ENCODE results near the gene NFS1.
"Not testable (repeated sequence)": the region's sequence is repeated elsewhere in the genome, so short reads cannot be mapped to it uniquely, and the experiment has no call there.

The NFS1 gene

DNA sequence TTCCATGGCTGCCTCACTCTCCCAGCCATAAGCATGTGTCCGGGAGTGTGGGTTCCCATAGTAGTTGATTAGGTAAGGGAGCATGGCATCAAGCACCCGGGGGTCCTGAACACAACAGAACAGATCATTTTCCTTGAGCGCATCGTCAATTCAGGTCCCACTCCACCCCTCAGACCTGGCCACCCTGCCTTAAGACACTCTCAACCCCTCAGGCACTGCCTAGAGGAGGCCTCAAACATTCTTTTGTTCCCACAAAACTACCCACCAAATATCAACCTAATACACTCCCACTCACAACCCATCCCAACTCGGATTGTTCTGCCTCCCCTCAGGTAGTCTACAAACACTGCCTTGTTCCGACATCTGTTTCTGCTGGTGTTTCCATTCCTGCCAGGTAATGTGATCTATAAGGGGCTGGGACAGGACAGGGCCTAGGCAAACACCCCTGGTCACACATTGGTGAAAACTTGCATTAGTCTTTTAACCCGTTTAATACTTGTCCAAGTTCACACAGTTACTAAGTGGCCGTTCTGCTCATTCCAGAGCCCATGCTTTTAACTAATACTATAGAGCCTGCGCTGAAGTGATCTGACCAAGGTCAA lies 1.4 kb downstream of the NFS1 start:
- H3K4me1 ChIP-seq (ENCODE audit: control insufficient read depth, insufficient read depth, low read length, poor library complexity, severe bottlenecking), result no peaks in the 10 kb centered on the region
- peaks cover 21% of the 10 kb centered on the region for H3K36me3 ChIP-seq (ENCODE audit: control insufficient read depth, insufficient read depth, low read length)
- peak overlapping the region; percentile 87 for H3K4me3 ChIP-seq (ENCODE audit: extremely low read depth, insufficient read depth, low read length, poor library complexity, severe bottlenecking)
- 81 to 100% methylated on average over 5 to 8 of the region's 9 CpGs for WGBS, 2 experiments (ENCODE audit: insufficient coverage in 2 of 2)
- H3K9me3 ChIP-seq (ENCODE audit: control insufficient read depth, low read length), result no peaks in the 10 kb centered on the region
- no peak overlapping the region for H3K27ac ChIP-seq (ENCODE audit: low read depth, low read length, severe bottlenecking)

GRCh38 chr20:35695978-35696377 lies 3.2 kb downstream of the NFS1 start:
- Histone ChIP-seq H3K27ac (ENCODE audit: low read depth, low read length, severe bottlenecking) (no peak overlapping the region), H3K4me3 (ENCODE audit: extremely low read depth, insufficient read depth, low read length, poor library complexity, severe bottlenecking) (no peak overlapping the region), H3K9me3 (ENCODE audit: control insufficient read depth, low read length) (no peaks in the 10 kb centered on the region), H3K4me1 (ENCODE audit: control insufficient read depth, insufficient read depth, low read length, poor library complexity, severe bottlenecking) (no peaks in the 10 kb centered on the region), H3K36me3 (ENCODE audit: control insufficient read depth, insufficient read depth, low read length) (peaks cover 12% of the 10 kb centered on the region)
- 100% methylated on average over 2 of the region's 4 CpGs; no CpG with 5 or more reads in 1 of the 2 experiments for WGBS, 2 experiments (ENCODE audit: insufficient coverage in 2 of 2)

DNA sequence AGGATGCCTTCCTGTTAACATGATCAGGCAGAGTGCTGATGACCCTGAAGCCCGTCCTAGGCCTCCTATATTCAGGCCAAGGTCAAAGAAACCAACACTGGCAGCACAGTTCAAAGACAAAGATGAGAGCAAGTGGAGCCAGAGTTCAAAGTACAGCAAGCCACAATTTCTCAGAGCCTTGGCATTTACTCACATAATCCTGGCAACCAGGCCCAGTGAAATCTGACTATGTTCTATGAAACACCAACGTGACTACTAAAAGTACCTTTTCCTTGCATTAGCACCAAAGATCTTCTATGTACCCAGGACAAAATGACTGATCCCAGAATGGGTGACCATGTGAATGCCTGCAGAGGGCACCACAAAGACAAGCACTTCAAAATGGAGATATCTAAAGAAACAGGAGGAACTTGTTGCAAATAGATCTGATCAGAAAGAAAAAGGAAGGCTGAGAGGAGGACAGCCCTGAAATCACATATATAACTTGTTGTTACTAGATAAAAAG lies 3.9 kb downstream of the NFS1 start:
- 86 to 100% methylated on average over 1 to 2 of the region's 2 CpGs for WGBS, 2 experiments (ENCODE audit: insufficient coverage in 2 of 2)
- H3K27ac ChIP-seq (ENCODE audit: low read depth, low read length, severe bottlenecking), result no peak overlapping the region

DNA sequence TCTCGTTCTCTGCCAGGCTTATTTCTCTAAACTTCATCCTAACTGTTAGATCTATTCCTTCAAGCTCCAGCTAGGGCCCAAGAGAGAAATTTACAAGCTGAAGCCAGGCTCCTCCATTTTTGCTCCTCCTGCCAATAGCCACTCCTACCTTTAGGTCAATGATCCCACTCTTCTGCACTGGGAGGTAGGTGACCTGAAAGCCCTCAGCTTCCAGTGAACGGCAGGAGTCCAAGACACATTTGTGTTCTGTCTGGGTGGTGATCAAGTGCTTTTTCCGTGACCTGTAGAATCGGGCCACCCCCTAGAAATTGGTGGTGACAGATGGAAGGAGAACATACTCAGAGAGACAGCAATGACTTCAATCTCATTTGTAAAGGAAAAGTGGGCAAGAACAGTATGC lies 8.9 kb downstream of the NFS1 start:
- H3K9me3 ChIP-seq (ENCODE audit: control insufficient read depth, low read length), result peaks cover 9% of the 10 kb centered on the region
- no peaks in the 10 kb centered on the region for H3K4me1 ChIP-seq (ENCODE audit: control insufficient read depth, insufficient read depth, low read length, poor library complexity, severe bottlenecking)
- H3K36me3 ChIP-seq (ENCODE audit: control insufficient read depth, insufficient read depth, low read length), result peaks cover 42% of the 10 kb centered on the region
- no peak overlapping the region for H3K4me3 ChIP-seq (ENCODE audit: extremely low read depth, insufficient read depth, low read length, poor library complexity, severe bottlenecking)
- 92% methylated on average over 2 of the region's 4 CpGs; no CpG with 5 or more reads in 1 of the 2 experiments for WGBS, 2 experiments (ENCODE audit: insufficient coverage in 2 of 2)
- no peak overlapping the region for H3K27ac ChIP-seq (ENCODE audit: low read depth, low read length, severe bottlenecking)

More for the DNA sequence above, 3.9 kb downstream of the NFS1 start:
- H3K4me1 ChIP-seq (ENCODE audit: control insufficient read depth, insufficient read depth, low read length, poor library complexity, severe bottlenecking), result no peaks in the 10 kb centered on the region
- no peaks in the 10 kb centered on the region for H3K9me3 ChIP-seq (ENCODE audit: control insufficient read depth, low read length)
- H3K36me3 ChIP-seq (ENCODE audit: control insufficient read depth, insufficient read depth, low read length), result peaks cover 17% of the 10 kb centered on the region
- H3K4me3 ChIP-seq (ENCODE audit: extremely low read depth, insufficient read depth, low read length, poor library complexity, severe bottlenecking), result no peak overlapping the region

DNA sequence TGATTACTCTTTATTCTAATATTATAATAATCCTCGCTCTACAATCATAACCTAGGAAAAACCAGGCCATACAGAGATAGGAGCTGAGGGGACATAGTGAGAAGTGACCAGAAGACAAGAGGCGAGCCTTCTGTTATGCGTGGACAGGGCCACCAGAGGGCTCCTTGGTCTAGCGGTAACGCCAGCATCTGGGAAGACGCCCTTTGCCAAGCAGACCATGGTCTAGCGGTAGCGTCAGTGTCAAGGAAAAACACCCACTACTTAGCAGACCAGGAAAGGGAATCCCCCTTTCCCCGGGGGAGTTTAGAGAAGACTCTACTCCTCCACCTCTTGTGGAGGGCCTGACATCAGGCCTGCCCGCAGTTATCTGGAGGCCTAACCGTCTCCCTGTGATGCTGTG lies 12.3 kb downstream of the NFS1 start:
- H3K9me3 ChIP-seq (ENCODE audit: control insufficient read depth, low read length); H3K4me3 ChIP-seq (ENCODE audit: extremely low read depth, insufficient read depth, low read length, poor library complexity, severe bottlenecking); H3K27ac ChIP-seq (ENCODE audit: low read depth, low read length, severe bottlenecking); H3K4me1 ChIP-seq (ENCODE audit: control insufficient read depth, insufficient read depth, low read length, poor library complexity, severe bottlenecking): not testable (repeated sequence)
- WGBS, 2 experiments (ENCODE audit: insufficient coverage in 2 of 2), result 80 to 90% methylated on average over 6 to 7 of the region's 11 CpGs
- peaks cover 34% of the 10 kb centered on the region for H3K36me3 ChIP-seq (ENCODE audit: control insufficient read depth, insufficient read depth, low read length)

DNA sequence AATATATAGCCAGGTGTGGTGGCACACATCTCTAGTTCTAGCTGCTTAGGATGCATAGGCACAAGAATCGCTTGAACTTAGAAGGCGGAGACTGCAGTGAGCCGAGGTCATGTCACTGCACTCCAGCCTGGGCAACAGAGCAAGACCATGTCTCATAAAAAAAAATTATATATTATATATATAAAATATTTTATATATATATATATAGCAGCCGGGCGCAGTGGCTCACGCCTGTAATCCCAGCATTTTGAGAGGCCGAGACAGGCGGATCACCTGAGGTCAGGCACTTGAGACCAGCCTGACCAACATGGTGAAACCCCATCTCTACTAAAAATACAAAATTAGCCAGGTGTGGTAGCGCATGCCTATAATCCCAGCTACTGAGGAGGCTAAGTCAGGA lies 13.8 kb downstream of the NFS1 start:
- H3K4me3 ChIP-seq (ENCODE audit: extremely low read depth, insufficient read depth, low read length, poor library complexity, severe bottlenecking); H3K9me3 ChIP-seq (ENCODE audit: control insufficient read depth, low read length); H3K27ac ChIP-seq (ENCODE audit: low read depth, low read length, severe bottlenecking); H3K4me1 ChIP-seq (ENCODE audit: control insufficient read depth, insufficient read depth, low read length, poor library complexity, severe bottlenecking): not testable (repeated sequence)
- WGBS, 2 experiments (ENCODE audit: insufficient coverage in 2 of 2), result 90 to 94% methylated on average over 2 of the region's 9 CpGs
- peaks cover 32% of the 10 kb centered on the region for H3K36me3 ChIP-seq (ENCODE audit: control insufficient read depth, insufficient read depth, low read length)

DNA sequence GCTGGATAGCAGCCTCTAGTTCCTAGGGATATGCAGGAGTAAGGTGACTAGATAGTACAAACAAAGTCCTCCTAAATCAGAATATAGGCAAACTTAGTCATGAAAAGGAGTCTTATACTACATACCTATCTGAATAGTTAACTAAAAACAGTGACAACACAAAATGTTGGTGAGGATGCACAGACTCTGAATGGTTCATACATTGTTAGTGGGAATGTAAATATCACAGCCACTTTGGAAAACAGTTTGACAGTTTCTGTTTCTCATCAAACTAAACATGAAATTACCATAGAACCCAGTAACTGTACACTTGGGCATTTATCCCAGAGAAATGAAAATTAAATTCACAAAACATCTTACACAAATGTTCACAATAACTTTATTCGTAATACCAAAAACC lies 17.2 kb downstream of the NFS1 start:
- WGBS, 2 experiments (ENCODE audit: insufficient coverage in 2 of 2), result 94 to 100% methylated on average over 1 of the region's 1 CpG
- no peaks in the 10 kb centered on the region for H3K4me1 ChIP-seq (ENCODE audit: control insufficient read depth, insufficient read depth, low read length, poor library complexity, severe bottlenecking)
- H3K27ac ChIP-seq (ENCODE audit: low read depth, low read length, severe bottlenecking), result no peak overlapping the region
- peaks cover 4% of the 10 kb centered on the region for H3K36me3 ChIP-seq (ENCODE audit: control insufficient read depth, insufficient read depth, low read length)
- H3K4me3 ChIP-seq (ENCODE audit: extremely low read depth, insufficient read depth, low read length, poor library complexity, severe bottlenecking), result no peak overlapping the region
- H3K9me3 ChIP-seq (ENCODE audit: control insufficient read depth, low read length), result no peaks in the 10 kb centered on the region

- no peak overlapping the region for H3K27ac ChIP-seq (ENCODE audit: low read depth, low read length, severe bottlenecking)
- peaks cover 3% of the 10 kb centered on the region for H3K36me3 ChIP-seq (ENCODE audit: control insufficient read depth, insufficient read depth, low read length)
- no peak overlapping the region for H3K4me3 ChIP-seq (ENCODE audit: extremely low read depth, insufficient read depth, low read length, poor library complexity, severe bottlenecking)
- 84 to 91% methylated on average over 4 of the region's 4 CpGs for WGBS, 2 experiments (ENCODE audit: insufficient coverage in 2 of 2)
- no peaks in the 10 kb centered on the region for H3K9me3 ChIP-seq (ENCODE audit: control insufficient read depth, low read length)
- no peaks in the 10 kb centered on the region for H3K4me1 ChIP-seq (ENCODE audit: control insufficient read depth, insufficient read depth, low read length, poor library complexity, severe bottlenecking)
Observed at GRCh38 chr20:35680452-35681183, 18.5 kb downstream of the NFS1 start.

DNA sequence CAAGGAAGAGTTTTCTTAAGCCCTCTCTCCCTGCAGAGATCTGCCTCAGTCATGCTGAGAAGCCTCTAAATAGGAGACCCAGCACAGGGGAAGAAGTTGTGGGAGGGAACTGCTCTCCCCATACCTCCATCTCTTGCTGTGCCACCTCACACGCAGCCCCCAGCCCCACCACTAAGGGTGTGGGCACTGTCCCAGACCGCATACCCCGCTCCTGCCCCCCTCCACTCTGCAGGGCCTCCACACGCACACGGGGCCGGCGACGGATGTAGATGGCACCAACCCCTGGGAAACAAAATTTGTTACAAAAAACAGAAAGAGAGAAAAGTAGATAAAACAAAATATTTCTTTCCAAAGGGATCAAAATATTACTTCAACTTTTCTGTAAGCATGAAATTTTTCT lies 24.2 kb downstream of the NFS1 start:
- Histone ChIP-seq H3K27ac (ENCODE audit: low read depth, low read length, severe bottlenecking) (no peak overlapping the region), H3K36me3 (ENCODE audit: control insufficient read depth, insufficient read depth, low read length) (peaks cover 18% of the 10 kb centered on the region), H3K9me3 (ENCODE audit: control insufficient read depth, low read length) (no peaks in the 10 kb centered on the region), H3K4me1 (ENCODE audit: control insufficient read depth, insufficient read depth, low read length, poor library complexity, severe bottlenecking) (no peaks in the 10 kb centered on the region), H3K4me3 (ENCODE audit: extremely low read depth, insufficient read depth, low read length, poor library complexity, severe bottlenecking) (no peak overlapping the region)
- no CpG with 5 or more reads among the region's 8 CpGs for WGBS, 2 experiments (ENCODE audit: insufficient coverage in 2 of 2)

DNA sequence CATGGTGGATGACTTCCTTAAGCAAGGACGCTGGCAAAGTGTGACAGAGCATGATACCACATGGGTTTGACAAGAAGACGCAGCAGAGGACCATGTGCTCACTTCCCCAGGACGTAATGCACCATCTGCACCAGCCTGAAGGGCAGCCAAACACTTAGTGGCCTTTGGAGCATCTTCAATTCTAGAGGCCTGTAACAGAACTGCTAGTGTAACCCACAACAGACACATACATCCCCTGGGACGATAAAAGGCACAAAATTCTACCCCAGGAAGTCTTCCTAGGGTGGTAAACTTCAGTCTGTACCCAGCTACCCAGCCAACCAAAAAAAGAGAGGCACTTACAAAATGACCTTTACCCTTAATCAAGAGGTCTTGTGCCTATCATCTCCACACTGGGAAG lies 25.3 kb downstream of the NFS1 start:
- Histone ChIP-seq H3K4me1 (ENCODE audit: control insufficient read depth, insufficient read depth, low read length, poor library complexity, severe bottlenecking) (no peaks in the 10 kb centered on the region), H3K9me3 (ENCODE audit: control insufficient read depth, low read length) (no peaks in the 10 kb centered on the region), H3K27ac (ENCODE audit: low read depth, low read length, severe bottlenecking) (no peak overlapping the region), H3K4me3 (ENCODE audit: extremely low read depth, insufficient read depth, low read length, poor library complexity, severe bottlenecking) (no peak overlapping the region), H3K36me3 (ENCODE audit: control insufficient read depth, insufficient read depth, low read length) (peaks cover 28% of the 10 kb centered on the region)
- 88 to 89% methylated on average over 3 of the region's 4 CpGs for WGBS, 2 experiments (ENCODE audit: insufficient coverage in 2 of 2)

DNA sequence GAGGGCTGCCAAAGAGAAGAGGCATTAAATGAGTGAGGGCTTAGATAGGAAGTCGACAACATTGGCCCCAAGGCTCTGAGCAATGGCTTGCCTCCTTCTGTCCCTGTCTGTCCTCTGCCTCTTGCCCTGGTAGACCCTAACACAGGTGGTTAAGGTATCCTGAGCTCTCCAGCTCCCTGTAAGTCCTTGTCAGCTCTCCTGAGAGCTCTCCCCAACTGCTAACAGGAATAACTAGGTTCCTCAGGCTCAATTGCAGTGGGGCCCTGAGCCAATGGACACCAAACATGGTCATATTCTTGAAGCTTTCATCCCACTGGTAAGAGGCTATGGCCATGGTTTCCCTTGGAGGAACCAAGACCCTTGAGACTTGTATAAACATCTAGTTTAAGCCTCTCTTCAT lies 29.5 kb downstream of the NFS1 start:
- H3K9me3 ChIP-seq (ENCODE audit: control insufficient read depth, low read length), result no peaks in the 10 kb centered on the region
- peaks cover 35% of the 10 kb centered on the region for H3K36me3 ChIP-seq (ENCODE audit: control insufficient read depth, insufficient read depth, low read length)
- H3K4me1 ChIP-seq (ENCODE audit: control insufficient read depth, insufficient read depth, low read length, poor library complexity, severe bottlenecking), result no peaks in the 10 kb centered on the region
- 92% methylated on average over 1 of the region's 1 CpG; no CpG with 5 or more reads in 1 of the 2 experiments for WGBS, 2 experiments (ENCODE audit: insufficient coverage in 2 of 2)
- no peak overlapping the region for H3K27ac ChIP-seq (ENCODE audit: low read depth, low read length, severe bottlenecking)
- no peak overlapping the region for H3K4me3 ChIP-seq (ENCODE audit: extremely low read depth, insufficient read depth, low read length, poor library complexity, severe bottlenecking)
